Smooth muscle cell (in vitro differentiated cells): ENCODE data around the gene KIF26A. TPM values are rescaled to one million over a fixed set of nuclear protein-coding genes. Genes with fewer than 3 reads are reported as not detected.

Experiments used
- DNase-seq: peaks from one replicate; lab custom pipeline; 2025; ENCODE audit not compliant: unreplicated experiment; lab: John Stamatoyannopoulos, UW
- H2AFZ ChIP-seq: fragments of 200-600 bp; sonication (generic); 2 replicates; pipeline ENCODE4 v1.6.0; 2016; ENCODE audit warnings: antibody characterized with exemption, low read depth, mild to moderate bottlenecking
- H3F3A ChIP-seq: fragments of 200-600 bp; sonication (generic); 2 replicates; pipeline ENCODE4 v1.6.0; 2017; ENCODE audit warnings: antibody characterized with exemption, low read depth
- H3K27ac ChIP-seq: fragments of 200-600 bp; sonication (generic); 2 replicates; pipeline ENCODE4 v1.5.1; 2016; ENCODE audit warnings: low read depth, mild to moderate bottlenecking
- H3K27me3 ChIP-seq: fragments of 200-600 bp; sonication (generic); 2 replicates; pipeline ENCODE4 v1.6.1; 2016; ENCODE audit warnings: low read depth, mild to moderate bottlenecking
- H3K36me3 ChIP-seq: fragments of 200-600 bp; sonication (generic); 2 replicates; pipeline ENCODE4 v1.5.1; 2016; ENCODE audit warnings: low read depth
- H3K4me1 ChIP-seq: fragments of 200-600 bp; sonication (generic); 2 replicates; pipeline ENCODE4 v1.5.1; 2016; ENCODE audit warnings: low read depth
- H3K4me2 ChIP-seq: fragments of 200-600 bp; sonication (generic); 2 replicates; pipeline ENCODE4 v1.6.0; 2016; ENCODE audit warnings: mild to moderate bottlenecking
- H3K4me3 ChIP-seq: fragments of 200-600 bp; sonication (generic); 2 replicates; pipeline ENCODE4 v1.5.1; 2016; ENCODE audit warnings: mild to moderate bottlenecking
- H3K79me2 ChIP-seq: fragments of 200-600 bp; sonication (generic); 2 replicates; pipeline ENCODE4 v1.6.0; 2016; ENCODE audit warnings: low read depth, mild to moderate bottlenecking
- H3K9ac ChIP-seq: fragments of 200-600 bp; sonication (generic); 2 replicates; pipeline ENCODE4 v1.6.0; 2016; ENCODE audit warnings: low read depth
- H3K9me3 ChIP-seq: fragments of 200-600 bp; sonication (generic); replicated peaks from 2 replicates; pipeline ENCODE4 v1.5.1; 2016; ENCODE audit warnings: low read depth
- H4K20me1 ChIP-seq: fragments of 200-600 bp; sonication (generic); 2 replicates; pipeline ENCODE4 v1.6.0; 2016; ENCODE audit warnings: low read depth
- CTCF ChIP-seq: fragments of 200-600 bp; sonication (generic); IDR thresholded peaks from 2 replicates; pipeline ENCODE4 v1.5.1; 2017; ENCODE audit warnings: borderline replicate concordance, mild to moderate bottlenecking, antibody characterized with exemption; ENCODE audit not compliant: insufficient read depth, poor library complexity, severe bottlenecking
- WGBS: methylation state at CpG from one replicate; pipeline ENCODE4 v1.1.7; 2016; ENCODE audit warnings: low lambda C conversion rate; 5-methylcytosine and 5-hydroxymethylcytosine counted together
- polyA plus RNA-seq: library from polyadenylated mRNA; unstranded; fragments of >200 nt; fragmentation: Nextera tagmentation; extraction: Ambion mirVana; gene quantifications from 2 replicates; pipeline ENCODE4 v1.2.1, GENCODE V29; 2016
- total RNA-seq: library from RNA; depleted of rRNA; stranded (reverse); fragments of >200 nt; gene quantifications from 2 replicates; pipeline ENCODE4 v1.2.3, GENCODE V29; 2014

The KIF26A gene
- total and polyA plus RNA-seq, 2 experiments from 2014 or later: 4.4 to 5.9 TPM

DNA sequence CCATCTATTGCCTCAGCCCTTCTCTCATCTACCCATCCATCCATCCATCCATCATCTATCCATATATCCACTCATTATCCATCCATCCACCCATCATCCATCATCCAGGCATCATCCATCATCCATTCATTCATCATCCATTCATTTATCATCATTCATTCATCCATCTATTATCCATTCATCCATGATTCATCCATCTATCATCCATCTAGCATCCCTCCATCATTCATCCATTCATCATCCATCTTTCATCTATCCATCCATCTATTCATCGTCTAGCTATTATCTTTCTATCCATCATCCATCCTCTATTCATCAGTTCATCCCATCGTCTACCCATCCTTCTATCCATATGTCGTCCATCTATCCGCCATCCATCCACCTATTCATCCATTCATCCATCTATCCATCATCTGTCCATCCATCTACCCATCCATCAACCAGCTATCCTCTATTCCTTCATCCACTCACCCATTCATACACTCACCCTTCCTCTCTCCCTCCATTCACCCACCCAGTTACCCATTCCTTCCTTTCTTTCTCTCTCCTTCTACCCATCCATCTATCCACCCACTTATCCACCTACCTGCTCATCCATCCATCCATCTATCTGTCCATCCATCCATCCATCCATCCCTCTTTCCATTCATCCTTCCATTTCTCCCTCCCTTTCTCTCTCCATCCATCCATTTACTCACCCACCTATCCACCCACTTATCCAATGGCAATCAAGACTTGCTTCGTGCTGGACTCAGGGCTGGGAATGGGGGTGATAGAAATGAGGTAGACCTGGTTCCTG, 59.3 kb downstream of the KIF26A start:
- H3K9me3 ChIP-seq: no peaks in the 10 kb centered on the region
- no peak overlapping the region for H3K4me2 ChIP-seq
- no peak overlapping the region for H3K4me3 ChIP-seq
- no peaks in the 10 kb centered on the region for H3K79me2 ChIP-seq
- H3K9ac ChIP-seq: no peak overlapping the region
- WGBS: 86% methylated on average over 5 of the region's 5 CpGs
- H2AFZ ChIP-seq: no peak overlapping the region
- DNase-seq: no peak
- no peaks in the 10 kb centered on the region for H3F3A ChIP-seq
- no peaks in the 10 kb centered on the region for H3K27me3 ChIP-seq
- TF ChIP-seq CTCF: no peak
- no peaks in the 10 kb centered on the region for H3K36me3 ChIP-seq
- H3K4me1 ChIP-seq: no peaks in the 10 kb centered on the region
- no peak overlapping the region for H3K27ac ChIP-seq
- no peaks in the 10 kb centered on the region for H4K20me1 ChIP-seq

- Histone ChIP-seq H3K4me1 (no peaks in the 10 kb centered on the region), H3K9ac (no peak overlapping the region), H3K27ac (no peak overlapping the region), H3K27me3 (no peaks in the 10 kb centered on the region), H3F3A (no peaks in the 10 kb centered on the region), H3K9me3 (no peaks in the 10 kb centered on the region), H3K36me3 (no peaks in the 10 kb centered on the region), H3K4me2 (no peak overlapping the region), H2AFZ (no peak overlapping the region), H3K4me3 (no peak overlapping the region), H3K79me2 (no peaks in the 10 kb centered on the region), H4K20me1 (no peaks in the 10 kb centered on the region)
- DNase-seq: no peak
- 89% methylated on average over 23 of the region's 23 CpGs for WGBS
- no peak for TF ChIP-seq CTCF
These were observed 61.0 kb downstream of the KIF26A start for GRCh38 chr14:104199266-104199895.

DNA sequence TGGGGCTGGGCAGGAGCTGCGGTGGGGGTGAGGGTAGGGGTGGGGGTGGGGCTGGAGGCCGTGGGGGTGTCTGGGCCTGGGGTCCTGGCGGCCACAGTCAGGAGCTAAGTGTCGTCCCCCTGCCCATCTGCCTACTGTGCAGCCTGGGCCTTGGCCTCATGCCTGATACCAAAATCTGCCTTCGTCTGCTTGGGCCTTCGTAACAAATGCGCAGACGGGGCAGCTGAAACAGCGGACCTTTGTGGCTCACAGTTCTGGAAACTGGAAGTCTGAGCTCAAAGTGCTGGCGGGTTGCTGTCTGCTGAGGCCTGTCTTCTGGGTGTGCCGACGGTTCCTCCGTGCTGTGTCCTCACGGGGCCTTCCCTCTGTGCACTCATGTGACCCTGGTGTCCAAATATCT, 61.7 kb downstream of the KIF26A start:
- Histone ChIP-seq H3K27ac (no peak overlapping the region), H3K79me2 (no peaks in the 10 kb centered on the region), H3K4me2 (no peak overlapping the region), H3K4me3 (no peak overlapping the region), H3K27me3 (no peaks in the 10 kb centered on the region), H4K20me1 (no peaks in the 10 kb centered on the region), H3K9me3 (no peaks in the 10 kb centered on the region), H2AFZ (no peak overlapping the region), H3K9ac (no peak overlapping the region), H3F3A (no peaks in the 10 kb centered on the region), H3K4me1 (no peaks in the 10 kb centered on the region), H3K36me3 (no peaks in the 10 kb centered on the region)
- TF ChIP-seq CTCF: no peak
- no peak for DNase-seq
- 86% methylated on average over 12 of the region's 14 CpGs for WGBS
